ENCODE measurements around the gene PTPN9.

Gene PTPN9

DNA sequence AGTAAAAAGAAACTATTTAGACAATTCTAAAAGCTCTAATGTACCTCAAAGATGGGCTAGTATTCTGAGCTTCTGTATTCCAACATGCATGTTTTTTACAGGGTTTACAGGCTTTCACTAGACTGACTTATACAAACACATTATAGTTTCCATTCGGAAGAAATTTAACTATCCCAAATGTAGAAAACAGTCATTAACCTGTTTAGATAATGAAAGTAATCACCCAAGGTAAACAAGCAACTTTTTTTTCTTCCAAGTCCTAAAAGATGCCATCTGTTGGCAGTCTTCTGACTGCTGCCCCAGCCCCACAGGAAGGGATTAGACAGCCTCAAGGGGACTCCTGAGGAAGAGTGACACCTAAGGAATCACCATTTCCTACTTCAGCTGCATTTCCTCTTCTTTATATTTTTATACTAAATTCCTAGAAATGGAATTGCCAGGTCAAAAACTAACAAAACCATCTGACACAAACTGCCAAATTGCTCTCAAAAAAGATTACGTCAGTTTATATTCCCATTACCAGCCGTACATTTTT lies 153.1 kb downstream of the PTPN9 start:
- DNase-seq (ENCODE audit: low read depth in 2 of 2): no peak

GRCh38 chr15:75422554-75422953 lies 156.6 kb downstream of the PTPN9 start:
- no peak for DNase-seq (ENCODE audit: low read depth in 2 of 2)

DNA sequence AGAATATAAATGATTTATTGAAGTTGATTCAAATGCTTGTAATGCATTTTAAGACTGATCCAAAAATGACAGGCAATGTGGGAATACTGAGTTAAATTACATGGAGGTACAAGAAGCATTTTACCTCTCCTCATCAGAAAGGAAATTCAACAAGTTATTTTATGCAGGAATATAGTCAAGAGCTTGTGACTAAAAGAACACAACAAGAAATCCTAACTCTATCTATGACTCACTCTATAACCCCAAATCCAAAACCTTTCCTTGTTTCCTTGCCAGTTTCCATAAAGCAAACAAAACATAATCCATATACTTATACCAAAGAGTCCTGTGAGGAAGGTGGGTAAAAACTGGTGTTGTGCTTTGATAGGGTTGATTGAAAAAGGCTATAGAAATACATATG lies 158.4 kb downstream of the PTPN9 start:
- DNase-seq (ENCODE audit: low read depth in 2 of 2): no peak

DNA sequence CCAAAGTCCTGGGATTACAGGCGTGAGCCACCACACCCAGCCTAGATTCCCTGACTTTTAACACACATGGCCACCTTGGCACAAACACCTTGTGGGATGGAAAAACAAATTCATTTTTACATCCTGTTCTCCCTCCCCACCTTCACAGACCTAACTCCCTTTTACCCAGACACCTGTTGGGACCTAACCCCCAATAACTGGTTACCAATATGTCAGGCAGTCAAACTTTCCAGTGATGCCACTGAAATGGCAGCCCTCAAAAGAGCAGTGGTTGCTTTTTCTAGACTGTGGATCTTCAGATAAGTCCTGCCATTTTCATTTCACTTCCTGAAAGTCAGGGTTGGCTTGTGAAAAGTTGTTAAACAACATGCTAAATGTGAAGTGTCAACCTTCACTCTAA lies 162.5 kb downstream of the PTPN9 start:
- DNase-seq (ENCODE audit: low read depth in 2 of 2): no peak

Measured in stimulated activated CD8-positive, alpha-beta memory T cell treated with anti-CD3 and anti-CD28 coated beads, Interleukin-2, amount 100 ng/mL, for 48 hours (primary cell).